Caco-2 (cell line): ENCODE data around the gene SNX5. TPM values are rescaled to one million over a fixed set of nuclear protein-coding genes. Genes with fewer than 3 reads are reported as not detected.
A peak's percentile ranks its signal among the peaks of the same experiment; 100 is the strongest.

ENCODE experiments used
- BruUV-seq: library from RNA; stranded (reverse); fragments of 400-500 nt; replicated peaks from 2 replicates; lab custom pipeline; 2021; lab: Mats Ljungman, UMichigan
- CTCF ChIA-PET: fragments of 300-600 bp; sonication (Branson Sonifier 250); formaldehyde crosslinking; loops from one replicate; lab custom pipeline; 2022; ENCODE audit warnings: antibody characterized with exemption; lab: Charles Lee
- POLR2A ChIA-PET: fragments of 300-600 bp; sonication (Branson Sonifier 250); formaldehyde crosslinking; loops from one replicate; lab custom pipeline; 2022; ENCODE audit warnings: antibody characterized with exemption; lab: Charles Lee
- DNase-seq, 2 experiments: peaks; one replicate each; pipeline versions ENCODE4 v3.0.0 to v3.0.0-alpha.2; 2020 to 2022
- H3K27me3 ChIP-seq: replicated peaks from 2 replicates; pipeline ENCODE4 v1.6.0; 2011; ENCODE audit warnings: low read length; ENCODE audit not compliant: control insufficient read depth, insufficient read depth
- H3K36me3 ChIP-seq: 2 replicates; pipeline ENCODE4 v1.5.1; 2011; ENCODE audit warnings: low read length; ENCODE audit not compliant: control insufficient read depth, insufficient read depth
- H3K4me1 ChIP-seq: fragments of 250-450 bp; sonication (Bioruptor Pico); 2 replicates; pipeline ENCODE4 v1.5.1; 2020; ENCODE audit warnings: mild to moderate bottlenecking
- H3K4me3 ChIP-seq: 2 replicates; pipeline ENCODE4 v1.5.1; 2011; ENCODE audit warnings: low read depth, mild to moderate bottlenecking, control low read depth, low read length
- H3K9me3 ChIP-seq: fragments of 250-450 bp; sonication (Bioruptor Pico); 2 replicates; pipeline ENCODE4 v1.5.1; 2020; ENCODE audit warnings: mild to moderate bottlenecking, moderate library complexity
- H3K27ac Mint-ChIP-seq: one replicate; pipeline ENCODE4 v1.8.0; 2022; ENCODE audit warnings: mixed read lengths; ENCODE audit not compliant: unreplicated experiment
- H3K27me3 Mint-ChIP-seq: one replicate; pipeline ENCODE4 v1.8.0; 2022; ENCODE audit warnings: mixed read lengths; ENCODE audit not compliant: insufficient read depth, unreplicated experiment
- H3K36me3 Mint-ChIP-seq: one replicate; pipeline ENCODE4 v1.8.0; 2022; ENCODE audit warnings: mild to moderate bottlenecking, mixed read lengths; ENCODE audit not compliant: insufficient read depth, unreplicated experiment
- H3K4me1 Mint-ChIP-seq: one replicate; pipeline ENCODE4 v1.8.0; 2022; ENCODE audit warnings: low read depth, mixed read lengths; ENCODE audit not compliant: unreplicated experiment
- H3K4me3 Mint-ChIP-seq: one replicate; pipeline ENCODE4 v1.8.0; 2022; ENCODE audit warnings: mild to moderate bottlenecking, moderate library complexity, mixed read lengths; ENCODE audit not compliant: unreplicated experiment
- H3K9me3 Mint-ChIP-seq: one replicate; pipeline ENCODE4 v1.8.0; 2022; ENCODE audit warnings: mixed read lengths; ENCODE audit not compliant: unreplicated experiment
- CTCF ChIP-seq, 2 experiments: fragments of 200-600 bp in 1 of 2; IDR thresholded peaks; 1 replicate in 1 of 2; 2 replicates in 1 of 2; pipeline versions ENCODE4 v1.5.1 to v1.8.0; 2011 to 2022; ENCODE audit warnings: antibody characterized with exemption in 1 of 2, control low read depth in 1 of 2, inconsistent platforms in 1 of 2, low read depth in 1 of 2, low read length in 1 of 2, mild to moderate bottlenecking in 1 of 2, moderate library complexity in 1 of 2; ENCODE audit not compliant: insufficient read depth in 1 of 2, severe bottlenecking in 1 of 2, unreplicated experiment in 1 of 2
- intact Hi-C: fragments of 100-400 bp; cut with micrococcal nuclease; formaldehyde crosslinking; loops from one replicate; pipeline ENCODE4 v1.10.0; 2022; ENCODE audit not compliant: unreplicated experiment
- total RNA-seq: library from RNA; stranded (reverse); gene quantifications from 2 replicates; pipeline ENCODE4 v1.2.3, GENCODE V29; 2022

SNX5 gene
- total RNA-seq, 1 experiment from 2014 or later = 299 TPM

- TF ChIP-seq CTCF (IDR thresholded peaks at IDR 0.05; ENCODE audit: insufficient read depth in 1 of 2, low read depth in 1 of 2, low read length in 1 of 2, severe bottlenecking in 1 of 2, unreplicated experiment in 1 of 2) = no peak
- H3K36me3 Mint-ChIP-seq = peaks cover 98% of the 10 kb centered on the region
- H3K4me1 ChIP-seq = peaks cover 60% of the 10 kb centered on the region
- POLR2A ChIA-PET = interaction anchor here (0.7 kb wide), 1 partner anchor 35 kb away, joined by 3 read pairs; no protein-coding TSS in a partner anchor
- no peaks in the 10 kb centered on the region for H3K9me3 Mint-ChIP-seq
- intact Hi-C loops = loop anchor here (5.0 kb wide), 3 partner anchors 67 to 398 kb away; partner anchors contain the start of genes KAT14 and PET117
- no peaks in the 10 kb centered on the region for H3K27me3 ChIP-seq
- H3K9me3 ChIP-seq = no peaks in the 10 kb centered on the region
- H3K27ac Mint-ChIP-seq = peak overlapping the region; percentile 99
- 0 out of 2 replicates have a peak, but pooled peaks cover 2% of the 10 kb centered on the region for H3K36me3 ChIP-seq
- peaks cover 40% of the 10 kb centered on the region for H3K4me1 Mint-ChIP-seq
- CTCF ChIA-PET = no interaction called here
- H3K4me3 ChIP-seq = peak overlapping the region; percentile 9; the same call in 1 of the 2 replicates
- no TSS peak for BruUV-seq
- peak overlapping the region; percentile 93 for H3K4me3 Mint-ChIP-seq
- no peak for DNase-seq
- no peaks in the 10 kb centered on the region for H3K27me3 Mint-ChIP-seq
Measured at GRCh38 chr20:17965042-17965697, 3.4 kb downstream of the SNX5 start.

- Mint-ChIP-seq H3K36me3 (peaks cover 99% of the 10 kb centered on the region), H3K9me3 (no peaks in the 10 kb centered on the region), H3K27ac (peak overlapping the region; percentile 99), H3K4me1 (peaks cover 44% of the 10 kb centered on the region), H3K4me3 (peak overlapping the region; percentile 93), H3K27me3 (no peaks in the 10 kb centered on the region)
- Histone ChIP-seq H3K27me3 (no peaks in the 10 kb centered on the region), H3K4me1 (peaks cover 66% of the 10 kb centered on the region), H3K4me3 (no peak overlapping the region), H3K36me3 (0 out of 2 replicates have a peak, but pooled peaks cover 2% of the 10 kb centered on the region), H3K9me3 (no peaks in the 10 kb centered on the region)
- ChIA-PET POLR2A (interaction anchor here (0.7 kb wide), 1 partner anchor 35 kb away, joined by 3 read pairs; no protein-coding TSS in a partner anchor), CTCF (no interaction called here)
- DNase-seq = no peak
- intact Hi-C loops = loop anchor here (5.0 kb wide), 3 partner anchors 68 to 397 kb away; partner anchors contain the start of genes KAT14 and PET117
- no peak for TF ChIP-seq CTCF (IDR thresholded peaks at IDR 0.05; ENCODE audit: insufficient read depth in 1 of 2, low read depth in 1 of 2, low read length in 1 of 2, severe bottlenecking in 1 of 2, unreplicated experiment in 1 of 2)
- BruUV-seq = no TSS peak
Measured at GRCh38 chr20:17964632-17965031, 4.0 kb downstream of the SNX5 start.

- TF ChIP-seq CTCF (IDR thresholded peaks at IDR 0.05; ENCODE audit: insufficient read depth in 1 of 2, low read depth in 1 of 2, low read length in 1 of 2, severe bottlenecking in 1 of 2, unreplicated experiment in 1 of 2) = no peak
- H3K9me3 Mint-ChIP-seq = no peaks in the 10 kb centered on the region
- Histone ChIP-seq H3K4me3 (no peak overlapping the region), H3K9me3 (no peaks in the 10 kb centered on the region), H3K4me1 (peaks cover 71% of the 10 kb centered on the region), H3K36me3 (0 out of 2 replicates have a peak, but pooled peaks cover 2% of the 10 kb centered on the region), H3K27me3 (no peaks in the 10 kb centered on the region)
- peaks cover 99% of the 10 kb centered on the region for H3K36me3 Mint-ChIP-seq
- peaks cover 50% of the 10 kb centered on the region for H3K4me1 Mint-ChIP-seq
- no peak for DNase-seq
- BruUV-seq = no TSS peak
- CTCF ChIA-PET = no interaction called here
- POLR2A ChIA-PET = no interaction called here
- intact Hi-C loops = no loop called here
- no peaks in the 10 kb centered on the region for H3K27me3 Mint-ChIP-seq
- peak overlapping the region; percentile 93 for H3K4me3 Mint-ChIP-seq
- peak overlapping the region; percentile 99 for H3K27ac Mint-ChIP-seq
Measured at GRCh38 chr20:17964073-17964472, 4.5 kb downstream of the SNX5 start.
